ENCODE results near the gene IL1RL1.

IL1RL1 gene

DNA sequence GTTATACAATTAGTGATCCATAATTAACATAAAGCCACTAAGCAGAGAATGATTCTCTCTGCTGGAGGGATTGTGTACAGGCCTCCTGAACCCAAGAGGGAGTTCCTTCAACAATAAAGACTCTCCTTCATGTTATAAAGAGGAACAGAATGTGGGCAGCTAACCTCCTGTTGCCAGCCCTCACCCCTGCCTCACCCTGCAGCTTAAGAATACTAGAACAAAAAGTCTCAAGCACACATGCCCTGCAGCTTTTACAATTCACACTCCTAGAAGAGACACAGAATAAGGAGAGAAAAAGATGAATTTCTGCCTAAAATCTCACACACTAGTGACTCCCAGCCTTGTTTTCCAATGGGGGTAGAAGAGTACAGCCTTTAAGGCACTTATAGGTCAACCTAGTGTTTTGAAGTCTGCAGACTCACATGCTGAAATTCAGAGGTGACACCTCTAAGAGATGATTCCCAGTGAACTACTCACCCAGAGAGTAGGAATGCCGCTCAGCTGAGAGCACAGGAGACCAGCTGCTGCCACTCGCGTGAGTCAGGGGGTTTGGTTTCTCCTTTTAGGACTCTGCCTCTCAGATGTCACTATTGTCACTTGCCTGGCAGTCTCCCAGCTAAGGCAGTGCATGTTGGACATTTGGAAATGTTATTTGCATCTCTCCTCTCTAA is 32.5 kb upstream of the IL1RL1 start:
- Histone ChIP-seq H3K9me3 (ENCODE audit: insufficient read depth, low read depth, low read length) (peaks cover 5% of the 10 kb centered on the region; the same call in 1 of the 2 replicates), H3K36me3 (ENCODE audit: insufficient read depth, low read depth, low read length) (no peaks in the 10 kb centered on the region), H3K27me3 (ENCODE audit: insufficient read depth, low read length) (no peaks in the 10 kb centered on the region), H3K4me3 (ENCODE audit: low read length) (no peak overlapping the region), H3K27ac (ENCODE audit: low read length) (no peak overlapping the region), H3K4me1 (ENCODE audit: insufficient read depth, low read length) (no peaks in the 10 kb centered on the region), H3K9ac (ENCODE audit: low read depth, low read length) (no peak overlapping the region)

DNA sequence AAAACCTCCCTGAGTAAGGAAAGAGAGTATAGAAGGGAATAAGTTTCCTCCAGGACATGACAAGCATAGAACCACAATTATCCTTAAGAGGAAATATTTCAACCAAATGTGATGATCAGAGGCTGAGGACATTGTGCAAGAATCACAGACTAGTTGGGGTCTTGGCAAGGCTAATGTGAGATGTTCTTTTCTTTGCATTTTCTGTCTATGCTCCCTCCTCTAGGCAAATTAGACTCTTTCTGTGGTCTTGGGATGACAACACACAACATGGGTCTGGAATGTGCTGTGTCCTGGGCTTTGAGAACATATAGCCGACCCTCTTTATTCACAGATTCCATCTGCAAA is 32.0 kb upstream of the IL1RL1 start:
- Histone ChIP-seq H3K9me3 (ENCODE audit: insufficient read depth, low read depth, low read length) (peaks cover 5% of the 10 kb centered on the region; the same call in 1 of the 2 replicates), H3K4me1 (ENCODE audit: insufficient read depth, low read length) (no peaks in the 10 kb centered on the region), H3K27ac (ENCODE audit: low read length) (no peak overlapping the region), H3K36me3 (ENCODE audit: insufficient read depth, low read depth, low read length) (no peaks in the 10 kb centered on the region), H3K4me3 (ENCODE audit: low read length) (no peak overlapping the region), H3K9ac (ENCODE audit: low read depth, low read length) (no peak overlapping the region), H3K27me3 (ENCODE audit: insufficient read depth, low read length) (no peaks in the 10 kb centered on the region)

DNA sequence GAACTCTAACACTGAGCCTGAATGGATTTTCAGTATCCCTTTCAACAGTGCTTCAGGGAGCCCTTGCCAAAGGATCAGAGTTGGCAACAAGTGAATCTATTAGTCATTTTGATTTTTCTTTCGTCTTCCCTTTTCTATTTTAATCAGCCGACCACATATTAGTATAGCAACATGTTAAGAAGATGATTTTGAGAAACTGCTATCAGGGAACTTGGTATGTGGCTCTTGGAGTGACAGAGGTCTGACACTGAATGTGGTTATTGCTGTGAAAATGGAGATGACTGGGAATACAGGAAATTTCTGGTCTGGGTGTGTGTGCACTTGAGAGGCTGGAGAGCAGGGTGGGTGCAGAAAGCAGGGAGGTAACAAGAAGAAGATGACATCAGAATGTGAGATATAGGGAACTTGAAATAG is 28.7 kb upstream of the IL1RL1 start:
- Histone ChIP-seq H3K9ac (ENCODE audit: low read depth, low read length) (no peak overlapping the region), H3K4me1 (ENCODE audit: insufficient read depth, low read length) (no peaks in the 10 kb centered on the region), H3K9me3 (ENCODE audit: insufficient read depth, low read depth, low read length) (no peaks in the 10 kb centered on the region), H3K4me3 (ENCODE audit: low read length) (no peak overlapping the region), H3K36me3 (ENCODE audit: insufficient read depth, low read depth, low read length) (no peaks in the 10 kb centered on the region), H3K27ac (ENCODE audit: low read length) (no peak overlapping the region), H3K27me3 (ENCODE audit: insufficient read depth, low read length) (no peaks in the 10 kb centered on the region)

DNA sequence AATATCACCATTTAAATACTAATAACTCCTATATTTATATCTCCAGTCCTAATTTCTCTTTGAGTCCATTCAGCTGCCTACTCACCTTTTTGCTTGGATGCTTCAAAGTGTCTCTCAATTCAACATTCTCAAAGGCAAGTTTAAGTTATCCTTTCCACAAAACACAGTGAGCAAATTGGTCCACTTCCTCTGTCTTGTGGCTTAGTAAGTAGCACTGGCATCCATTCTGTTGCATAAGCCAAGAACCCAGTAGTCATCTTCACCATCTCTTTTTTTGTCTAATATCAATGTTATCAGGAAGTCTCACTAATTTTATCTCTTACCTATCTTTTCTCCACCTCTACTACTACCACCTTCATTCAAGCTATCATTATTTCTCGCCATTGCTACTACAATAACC is 27.4 kb upstream of the IL1RL1 start:
- Histone ChIP-seq H3K9me3 (ENCODE audit: insufficient read depth, low read depth, low read length) (no peaks in the 10 kb centered on the region), H3K27ac (ENCODE audit: low read length) (no peak overlapping the region), H3K9ac (ENCODE audit: low read depth, low read length) (no peak overlapping the region), H3K27me3 (ENCODE audit: insufficient read depth, low read length) (no peaks in the 10 kb centered on the region), H3K4me3 (ENCODE audit: low read length) (no peak overlapping the region), H3K36me3 (ENCODE audit: insufficient read depth, low read depth, low read length) (no peaks in the 10 kb centered on the region), H3K4me1 (ENCODE audit: insufficient read depth, low read length) (no peaks in the 10 kb centered on the region)

DNA sequence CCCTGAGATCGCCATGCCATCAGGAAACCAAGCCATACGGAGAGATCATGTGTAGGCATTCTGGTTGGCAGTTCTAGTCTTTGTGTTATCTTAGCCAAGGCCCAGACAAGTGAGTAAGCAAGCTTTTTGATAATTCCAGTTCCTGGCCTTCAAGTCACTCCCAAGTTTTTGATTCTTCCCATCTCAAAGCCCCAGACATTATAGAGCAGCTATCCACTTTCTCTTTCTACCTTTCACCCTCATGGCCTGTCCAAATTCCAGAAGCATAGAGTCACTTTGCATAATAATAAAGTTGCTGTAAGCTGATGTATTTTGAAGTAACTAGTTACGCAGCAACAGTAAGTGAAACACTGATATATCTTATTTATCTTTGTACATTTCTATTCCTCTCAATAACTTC is 26.8 kb upstream of the IL1RL1 start:
- H3K4me3 ChIP-seq (ENCODE audit: low read length), result no peak overlapping the region
- no peaks in the 10 kb centered on the region for H3K9me3 ChIP-seq (ENCODE audit: insufficient read depth, low read depth, low read length)
- H3K4me1 ChIP-seq (ENCODE audit: insufficient read depth, low read length), result no peaks in the 10 kb centered on the region
- no peaks in the 10 kb centered on the region for H3K27me3 ChIP-seq (ENCODE audit: insufficient read depth, low read length)
- no peak overlapping the region for H3K9ac ChIP-seq (ENCODE audit: low read depth, low read length)
- H3K36me3 ChIP-seq (ENCODE audit: insufficient read depth, low read depth, low read length), result no peaks in the 10 kb centered on the region
- H3K27ac ChIP-seq (ENCODE audit: low read length), result no peak overlapping the region

DNA sequence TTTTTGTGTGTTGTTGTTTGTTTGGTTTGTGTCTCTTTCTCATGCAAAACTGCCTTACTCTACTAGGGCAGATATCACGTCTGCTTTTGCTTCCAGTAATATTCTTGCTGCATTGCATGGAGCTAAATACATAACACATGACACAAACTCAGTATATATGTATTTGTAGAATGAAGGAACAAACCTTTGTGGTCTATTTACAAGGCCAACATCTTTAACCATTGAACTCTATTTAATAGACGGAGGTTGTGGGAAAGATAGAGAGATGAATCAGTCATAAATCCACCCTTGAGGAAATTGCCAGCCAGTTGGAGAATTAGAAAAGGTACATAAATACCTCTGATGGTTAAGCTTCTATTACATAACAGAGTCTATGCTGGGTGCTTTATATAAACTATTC is 26.0 kb upstream of the IL1RL1 start:
- Histone ChIP-seq H3K27ac (ENCODE audit: low read length) (no peak overlapping the region), H3K4me1 (ENCODE audit: insufficient read depth, low read length) (no peaks in the 10 kb centered on the region), H3K9me3 (ENCODE audit: insufficient read depth, low read depth, low read length) (no peaks in the 10 kb centered on the region), H3K4me3 (ENCODE audit: low read length) (no peak overlapping the region), H3K27me3 (ENCODE audit: insufficient read depth, low read length) (no peaks in the 10 kb centered on the region), H3K36me3 (ENCODE audit: insufficient read depth, low read depth, low read length) (no peaks in the 10 kb centered on the region), H3K9ac (ENCODE audit: low read depth, low read length) (no peak overlapping the region)

DNA sequence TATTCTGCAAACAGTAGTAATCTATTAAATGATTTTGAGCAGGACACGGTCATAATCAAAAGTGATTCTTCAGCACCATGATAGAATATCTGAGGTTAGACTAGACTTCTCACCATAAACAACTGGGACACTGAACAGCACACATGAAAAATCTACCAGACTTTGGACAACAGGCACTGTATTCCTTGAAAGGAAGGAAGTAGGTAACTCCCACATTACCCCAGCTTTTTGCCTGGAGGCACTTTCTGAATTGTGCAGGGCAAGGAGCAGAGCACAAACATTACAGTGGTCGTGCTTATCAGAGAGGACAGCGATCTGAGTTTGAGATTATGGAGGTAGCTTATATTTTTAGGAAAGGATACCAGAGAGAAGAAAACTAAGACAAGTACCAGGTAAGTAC is 25.3 kb upstream of the IL1RL1 start:
- H3K4me1 ChIP-seq (ENCODE audit: insufficient read depth, low read length), result no peaks in the 10 kb centered on the region
- H3K27me3 ChIP-seq (ENCODE audit: insufficient read depth, low read length), result no peaks in the 10 kb centered on the region
- H3K9ac ChIP-seq (ENCODE audit: low read depth, low read length), result no peak overlapping the region
- no peaks in the 10 kb centered on the region for H3K36me3 ChIP-seq (ENCODE audit: insufficient read depth, low read depth, low read length)
- H3K4me3 ChIP-seq (ENCODE audit: low read length), result no peak overlapping the region
- no peaks in the 10 kb centered on the region for H3K9me3 ChIP-seq (ENCODE audit: insufficient read depth, low read depth, low read length)
- H3K27ac ChIP-seq (ENCODE audit: low read length), result no peak overlapping the region

DNA sequence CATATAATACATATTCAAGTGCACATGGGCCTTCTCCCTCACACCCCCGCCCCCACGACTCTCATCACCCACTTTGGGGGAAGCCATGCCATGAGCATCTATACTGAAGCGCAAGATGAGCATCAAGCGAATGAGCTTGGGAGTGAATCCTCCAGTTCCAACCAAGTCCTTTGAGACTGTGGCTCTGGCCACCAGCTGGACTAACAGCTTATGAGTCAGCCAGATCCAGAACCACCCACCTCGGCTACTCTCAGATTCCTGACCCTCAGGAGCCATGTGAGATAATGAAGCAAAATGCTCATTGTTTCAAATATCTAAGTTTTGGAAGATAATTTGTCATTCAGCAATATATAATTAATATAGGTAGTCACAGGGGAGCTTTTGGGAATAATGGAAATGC is 22.2 kb upstream of the IL1RL1 start:
- H3K9ac ChIP-seq (ENCODE audit: low read depth, low read length), result no peak overlapping the region

DNA sequence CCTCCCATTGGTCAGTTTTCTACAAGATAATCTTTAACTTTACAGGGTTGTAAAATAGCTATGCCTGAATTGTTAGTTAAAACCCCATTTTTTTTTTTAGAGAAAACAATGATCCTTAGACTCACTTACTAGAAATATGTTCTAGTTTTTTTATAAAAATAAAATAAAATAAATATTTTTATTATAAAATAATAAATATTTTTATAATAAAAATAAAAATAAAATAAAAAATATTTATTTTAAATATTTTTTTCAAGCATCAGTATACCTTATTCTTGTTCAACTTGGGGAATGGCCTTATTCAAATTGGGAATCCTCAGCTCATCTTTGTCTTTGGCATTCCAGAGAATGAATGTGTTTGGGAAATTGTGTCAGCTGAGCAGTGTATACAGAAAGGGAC is 20.8 kb upstream of the IL1RL1 start:
- no peaks in the 10 kb centered on the region for H3K9me3 ChIP-seq (ENCODE audit: insufficient read depth, low read depth, low read length)
- H3K4me3 ChIP-seq (ENCODE audit: low read length), result no peak overlapping the region
- no peak overlapping the region for H3K27ac ChIP-seq (ENCODE audit: low read length)
- H3K9ac ChIP-seq (ENCODE audit: low read depth, low read length), result no peak overlapping the region
- H3K36me3 ChIP-seq (ENCODE audit: insufficient read depth, low read depth, low read length), result no peaks in the 10 kb centered on the region
- H3K4me1 ChIP-seq (ENCODE audit: insufficient read depth, low read length), result no peaks in the 10 kb centered on the region
- H3K27me3 ChIP-seq (ENCODE audit: insufficient read depth, low read length), result no peaks in the 10 kb centered on the region

More for the DNA sequence above, 22.2 kb upstream of the IL1RL1 start:
- no peaks in the 10 kb centered on the region for H3K27me3 ChIP-seq (ENCODE audit: insufficient read depth, low read length)
- no peaks in the 10 kb centered on the region for H3K4me1 ChIP-seq (ENCODE audit: insufficient read depth, low read length)
- no peaks in the 10 kb centered on the region for H3K36me3 ChIP-seq (ENCODE audit: insufficient read depth, low read depth, low read length)
- H3K9me3 ChIP-seq (ENCODE audit: insufficient read depth, low read depth, low read length), result no peaks in the 10 kb centered on the region
- no peak overlapping the region for H3K27ac ChIP-seq (ENCODE audit: low read length)
- H3K4me3 ChIP-seq (ENCODE audit: low read length), result no peak overlapping the region

DNA sequence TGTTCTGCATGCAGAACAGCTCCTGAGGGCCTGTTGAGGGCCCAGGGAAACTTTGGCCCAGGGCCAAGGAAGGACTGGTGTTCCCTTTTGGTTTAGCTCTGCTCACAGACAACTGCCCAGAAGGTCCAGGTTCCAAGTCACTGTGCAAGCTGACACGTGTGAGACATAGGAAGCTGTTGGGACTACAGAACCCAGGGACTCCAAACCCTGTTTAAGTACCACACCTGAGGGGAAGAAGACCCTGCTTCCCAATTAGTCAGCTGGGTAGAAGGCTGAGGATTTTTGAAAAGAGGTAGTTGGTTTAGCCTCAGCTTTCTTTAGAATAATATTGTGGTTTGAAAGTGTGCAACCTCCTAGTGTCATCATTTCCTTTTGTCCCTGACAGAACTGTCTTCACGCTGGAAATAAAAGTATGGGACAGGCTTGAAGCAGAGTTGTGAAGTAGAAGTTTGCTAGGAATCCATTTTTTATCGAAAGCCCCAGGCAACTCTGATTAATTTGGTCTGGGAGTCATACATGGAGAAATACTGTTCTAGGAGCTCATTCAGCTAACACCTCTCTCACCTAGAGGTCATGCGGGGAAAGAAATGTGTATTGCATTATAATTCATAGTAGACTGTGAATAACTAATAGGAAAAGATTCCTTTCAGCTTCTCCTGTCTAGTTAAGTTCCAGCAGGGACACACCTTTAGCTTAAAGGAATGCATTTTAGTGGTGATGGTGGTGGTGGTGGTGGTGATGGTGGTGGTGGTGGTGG is 19.9 kb upstream of the IL1RL1 start:
- Histone ChIP-seq H3K4me1 (ENCODE audit: insufficient read depth, low read length) (no peaks in the 10 kb centered on the region), H3K27ac (ENCODE audit: low read length) (no peak overlapping the region)

DNA sequence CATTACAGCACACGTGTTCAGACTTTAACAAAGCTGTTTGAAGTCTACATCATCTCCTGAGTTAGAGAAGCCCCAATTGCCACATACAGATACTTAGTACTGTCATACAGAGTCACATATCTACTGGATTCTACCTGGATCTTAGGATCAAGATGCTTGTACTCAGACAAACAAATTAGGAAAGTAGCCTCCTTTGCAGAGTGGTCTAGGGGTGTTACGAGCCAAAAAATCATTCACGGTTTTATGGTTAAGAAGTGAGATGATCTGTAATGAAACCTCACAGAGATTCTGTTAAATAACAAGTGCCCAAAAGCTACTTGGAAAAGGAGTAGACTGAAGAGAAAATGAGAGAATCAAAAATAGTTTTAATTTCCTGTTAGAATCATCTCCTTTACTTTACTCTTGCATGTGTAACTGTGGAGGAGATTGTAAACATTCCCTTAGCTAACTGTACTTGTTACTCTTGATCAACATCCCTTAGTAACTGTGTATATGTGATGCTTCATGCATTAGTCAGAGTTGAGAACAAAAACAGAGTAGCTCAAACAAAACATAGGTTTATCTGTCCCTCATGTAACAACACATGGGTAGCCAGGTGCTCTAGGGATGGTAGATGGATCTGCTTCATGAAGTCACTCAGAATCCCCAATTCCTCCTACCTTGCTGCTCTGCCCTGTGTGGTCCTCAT is 16.4 kb upstream of the IL1RL1 start:
- no peaks in the 10 kb centered on the region for H3K9me3 ChIP-seq (ENCODE audit: insufficient read depth, low read depth, low read length)
- H3K9ac ChIP-seq (ENCODE audit: low read depth, low read length), result no peak overlapping the region
- no peaks in the 10 kb centered on the region for H3K4me1 ChIP-seq (ENCODE audit: insufficient read depth, low read length)
- no peaks in the 10 kb centered on the region for H3K36me3 ChIP-seq (ENCODE audit: insufficient read depth, low read depth, low read length)
- H3K4me3 ChIP-seq (ENCODE audit: low read length), result no peak overlapping the region
- H3K27ac ChIP-seq (ENCODE audit: low read length), result no peak overlapping the region
- H3K27me3 ChIP-seq (ENCODE audit: insufficient read depth, low read length), result no peaks in the 10 kb centered on the region

More for the DNA sequence above, 19.9 kb upstream of the IL1RL1 start:
- Histone ChIP-seq H3K9ac (ENCODE audit: low read depth, low read length) (no peak overlapping the region), H3K4me3 (ENCODE audit: low read length) (no peak overlapping the region), H3K9me3 (ENCODE audit: insufficient read depth, low read depth, low read length) (no peaks in the 10 kb centered on the region), H3K36me3 (ENCODE audit: insufficient read depth, low read depth, low read length) (no peaks in the 10 kb centered on the region), H3K27me3 (ENCODE audit: insufficient read depth, low read length) (no peaks in the 10 kb centered on the region)

DNA sequence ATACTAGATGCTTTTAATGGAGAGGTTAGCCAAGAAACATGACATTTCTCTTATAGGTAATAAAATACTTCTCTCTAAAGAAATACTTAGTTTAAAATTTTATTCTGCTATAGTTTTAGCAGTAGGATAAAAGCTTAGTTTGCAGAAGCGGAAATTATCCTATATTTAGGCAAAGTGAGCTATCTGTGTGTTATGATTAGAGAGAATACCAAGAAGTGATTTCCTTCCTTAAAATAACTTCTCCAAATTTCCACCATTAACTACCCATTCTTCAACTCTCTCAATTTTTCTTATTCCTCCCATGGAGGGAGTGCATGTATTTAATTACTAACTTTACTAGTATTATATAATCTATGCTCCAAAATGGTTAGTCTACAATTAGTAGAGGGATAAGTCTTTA is 15.8 kb upstream of the IL1RL1 start:
- no peaks in the 10 kb centered on the region for H3K4me1 ChIP-seq (ENCODE audit: insufficient read depth, low read length)
- H3K4me3 ChIP-seq (ENCODE audit: low read length), result no peak overlapping the region
- H3K27ac ChIP-seq (ENCODE audit: low read length), result no peak overlapping the region
- H3K36me3 ChIP-seq (ENCODE audit: insufficient read depth, low read depth, low read length), result no peaks in the 10 kb centered on the region
- H3K9ac ChIP-seq (ENCODE audit: low read depth, low read length), result no peak overlapping the region
- no peaks in the 10 kb centered on the region for H3K9me3 ChIP-seq (ENCODE audit: insufficient read depth, low read depth, low read length)
- H3K27me3 ChIP-seq (ENCODE audit: insufficient read depth, low read length), result no peaks in the 10 kb centered on the region

Data from iPS-20b (cell line).